CD4-positive, alpha-beta T cell (primary cell): ENCODE data around the gene SWAP70. TPM values are rescaled to one million over a fixed set of nuclear protein-coding genes. Genes with fewer than 3 reads are reported as not detected.
"Not testable (repeated sequence)": the region's sequence is repeated elsewhere in the genome, so short reads cannot be mapped to it uniquely, and the experiment has no call there.

Experiments used
- ATAC-seq: fragments of 200-7000 bp; cut with Tn5 transposase; one replicate; pipeline ENCODE4 v1.10.0; 2022; ENCODE audit warnings: mild to moderate bottlenecking; ENCODE audit not compliant: poor library complexity
- CTCF ChIA-PET: fragments of 350-600 bp; sonication (Branson Sonifier 250); formaldehyde crosslinking; loops from one replicate; lab custom pipeline; 2021; ENCODE audit warnings: antibody characterized with exemption, inconsistent platforms; lab: Charles Lee
- POLR2A ChIA-PET: fragments of 350-600 bp; sonication (Branson Sonifier 250); formaldehyde crosslinking; loops from one replicate; lab custom pipeline; 2021; ENCODE audit warnings: antibody characterized with exemption, inconsistent platforms; lab: Charles Lee
- DNase-seq, 14 experiments: peaks; one replicate each; pipeline ENCODE4 v3.0.0-alpha.2; 2013 to 2020; ENCODE audit warnings: mixed read lengths in 2 of 14
- H3K27ac ChIP-seq, 2 donors: one replicate each; pipeline versions ENCODE4 v1.5.1 to v1.7.0; 2013; ENCODE audit warnings: low read length in 2 of 2, low read depth in 1 of 2, mild to moderate bottlenecking in 1 of 2
- H3K27me3 ChIP-seq, 2 experiments: 1 replicate in 1 of 2; 2 replicates in 1 of 2; pipeline versions ENCODE4 v1.6.1 to v1.7.0; 2013; ENCODE audit warnings: low read length in 2 of 2, control low read depth in 1 of 2, mild to moderate bottlenecking in 1 of 2, moderate library complexity in 1 of 2; ENCODE audit not compliant: insufficient read depth in 2 of 2, control insufficient read depth in 1 of 2
- H3K36me3 ChIP-seq: one replicate; pipeline ENCODE4 v1.6.1; 2013; ENCODE audit warnings: low read length, control low read depth; ENCODE audit not compliant: insufficient read depth
- H3K4me1 ChIP-seq: one replicate; pipeline ENCODE4 v1.6.1; 2013; ENCODE audit warnings: low read length, control low read depth; ENCODE audit not compliant: insufficient read depth
- H3K4me3 ChIP-seq: one replicate; pipeline ENCODE4 v1.5.1; 2013; ENCODE audit warnings: mild to moderate bottlenecking, low read length, moderate library complexity
- H3K9me3 ChIP-seq, 2 experiments: 1 replicate in 1 of 2; 2 replicates in 1 of 2; pipeline versions ENCODE4 v1.6.1 to v1.7.0; 2013; ENCODE audit warnings: low read length in 2 of 2, mild to moderate bottlenecking in 2 of 2, control low read depth in 1 of 2, moderate library complexity in 1 of 2; ENCODE audit not compliant: control insufficient read depth in 1 of 2, insufficient read depth in 1 of 2
- H3K27ac Mint-ChIP-seq: one replicate; pipeline ENCODE4 v1.8.0; 2020; ENCODE audit warnings: mixed read lengths
- H3K27me3 Mint-ChIP-seq: one replicate; pipeline ENCODE4 v1.8.0; 2021; ENCODE audit warnings: mixed read lengths
- H3K36me3 Mint-ChIP-seq: one replicate; pipeline ENCODE4 v1.8.0; 2021; ENCODE audit warnings: low read depth, mixed read lengths
- H3K4me1 Mint-ChIP-seq: one replicate; pipeline ENCODE4 v1.8.0; 2021; ENCODE audit warnings: low read depth, mixed read lengths
- H3K4me3 Mint-ChIP-seq: one replicate; pipeline ENCODE4 v1.8.0; 2020; ENCODE audit warnings: mild to moderate bottlenecking, mixed read lengths
- H3K9me3 Mint-ChIP-seq: one replicate; pipeline ENCODE4 v1.8.0; 2020; ENCODE audit warnings: mixed read lengths
- intact Hi-C, 2 experiments: fragments of 100-400 bp; cut with DNase I in 1 of 2; cut with micrococcal nuclease in 1 of 2; formaldehyde crosslinking; loops; one replicate each; pipeline versions ENCODE4 v1.15.1 to v1.9.0; 2023 to 2025; cut with DNase I, micrococcal nuclease
- total RNA-seq, 174 experiments: library from RNA in 2 of 174; stranded (reverse) in 2 of 174; gene quantifications; one replicate each; pipeline ENCODE4 v1.2.3 and lab custom pipeline; 2021 to 2026
- TF ChIP-seq, protein P1 (sequence below): fragments of 200-600 bp; IDR thresholded peaks from one replicate; pipeline ENCODE4 v1.8.0; 2022; ENCODE audit warnings: antibody characterized with exemption, mild to moderate bottlenecking

The SWAP70 gene
- total RNA-seq, 2 experiments from 2014 or later = 4.0 to 4.1 TPM

- no peaks in the 10 kb centered on the region for H3K27me3 ChIP-seq
- ChIA-PET CTCF (interaction anchor here (0.7 kb wide), 1 partner anchor 1176 kb away, joined by 3 read pairs; no protein-coding TSS in a partner anchor), POLR2A (no interaction called here)
- no peaks in the 10 kb centered on the region for H3K4me1 Mint-ChIP-seq
- H3K36me3 ChIP-seq = no peaks in the 10 kb centered on the region
- no peak for DNase-seq
- no peak overlapping the region for H3K4me3 Mint-ChIP-seq
- peaks cover under 1% of the 10 kb centered on the region for H3K4me1 ChIP-seq
- ATAC-seq = no peak
- no peak overlapping the region for H3K27ac ChIP-seq
- no peaks in the 10 kb centered on the region for H3K9me3 ChIP-seq
- TF ChIP-seq, protein P1, sequence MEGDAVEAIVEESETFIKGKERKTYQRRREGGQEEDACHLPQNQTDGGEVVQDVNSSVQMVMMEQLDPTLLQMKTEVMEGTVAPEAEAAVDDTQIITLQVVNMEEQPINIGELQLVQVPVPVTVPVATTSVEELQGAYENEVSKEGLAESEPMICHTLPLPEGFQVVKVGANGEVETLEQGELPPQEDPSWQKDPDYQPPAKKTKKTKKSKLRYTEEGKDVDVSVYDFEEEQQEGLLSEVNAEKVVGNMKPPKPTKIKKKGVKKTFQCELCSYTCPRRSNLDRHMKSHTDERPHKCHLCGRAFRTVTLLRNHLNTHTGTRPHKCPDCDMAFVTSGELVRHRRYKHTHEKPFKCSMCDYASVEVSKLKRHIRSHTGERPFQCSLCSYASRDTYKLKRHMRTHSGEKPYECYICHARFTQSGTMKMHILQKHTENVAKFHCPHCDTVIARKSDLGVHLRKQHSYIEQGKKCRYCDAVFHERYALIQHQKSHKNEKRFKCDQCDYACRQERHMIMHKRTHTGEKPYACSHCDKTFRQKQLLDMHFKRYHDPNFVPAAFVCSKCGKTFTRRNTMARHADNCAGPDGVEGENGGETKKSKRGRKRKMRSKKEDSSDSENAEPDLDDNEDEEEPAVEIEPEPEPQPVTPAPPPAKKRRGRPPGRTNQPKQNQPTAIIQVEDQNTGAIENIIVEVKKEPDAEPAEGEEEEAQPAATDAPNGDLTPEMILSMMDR = no peak
- intact Hi-C loops = loop anchor here in 1 of 2 experiments (5.0 kb wide), 1 partner anchor 687 kb away; the partner anchor contains the start of gene ADM
- no peaks in the 10 kb centered on the region for H3K27me3 Mint-ChIP-seq
- no peak overlapping the region for H3K4me3 ChIP-seq
- H3K36me3 Mint-ChIP-seq = no peaks in the 10 kb centered on the region
- H3K27ac Mint-ChIP-seq = no peak overlapping the region
- no peaks in the 10 kb centered on the region for H3K9me3 Mint-ChIP-seq
These were observed 43.9 kb upstream of the SWAP70 start for GRCh38 chr11:9619971-9620370.

GRCh38 chr11:9622353-9622752 is 41.5 kb upstream of the SWAP70 start:
- H3K4me3 Mint-ChIP-seq, H3K36me3 Mint-ChIP-seq, H3K27ac Mint-ChIP-seq, POLR2A ChIA-PET, H3K4me3 ChIP-seq, H3K27me3 Mint-ChIP-seq, DNase-seq, H3K9me3 Mint-ChIP-seq, H3K27ac ChIP-seq, ATAC-seq, H3K36me3 ChIP-seq, H3K9me3 ChIP-seq, intact Hi-C loops, H3K27me3 ChIP-seq, H3K4me1 ChIP-seq, H3K4me1 Mint-ChIP-seq: not testable (repeated sequence)
- CTCF ChIA-PET = interaction anchor here (1.2 kb wide), 1 partner anchor 17 kb away, joined by 3 read pairs; no protein-coding TSS in a partner anchor

DNA sequence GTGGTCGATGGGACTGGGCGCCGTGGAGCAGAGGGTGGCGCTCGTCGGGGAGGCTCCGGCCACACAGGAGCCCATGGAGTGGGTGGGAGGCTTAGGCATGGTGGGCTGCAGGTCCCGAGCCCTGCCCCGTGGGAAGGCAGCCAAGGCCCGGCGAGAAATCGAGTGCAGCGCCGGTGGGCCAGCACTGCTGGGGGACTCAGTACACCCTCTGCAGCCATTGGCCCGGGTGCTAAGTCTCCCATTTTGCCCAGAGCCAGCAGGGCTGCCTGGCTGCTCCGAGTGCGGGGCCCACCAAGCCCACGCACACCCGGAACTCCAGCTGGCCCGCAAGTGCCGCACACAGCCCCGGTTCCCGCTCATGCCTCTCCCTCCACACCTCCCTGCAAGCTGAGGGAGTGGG is 40.8 kb upstream of the SWAP70 start:
- H3K4me1 Mint-ChIP-seq, H3K36me3 ChIP-seq, H3K4me3 Mint-ChIP-seq, H3K4me1 ChIP-seq, DNase-seq, intact Hi-C loops, H3K36me3 Mint-ChIP-seq, CTCF ChIA-PET, H3K27ac Mint-ChIP-seq, H3K27ac ChIP-seq, H3K27me3 ChIP-seq, H3K27me3 Mint-ChIP-seq, H3K9me3 ChIP-seq, H3K4me3 ChIP-seq, H3K9me3 Mint-ChIP-seq, ATAC-seq, POLR2A ChIA-PET: not testable (repeated sequence)

- CTCF ChIA-PET = no interaction called here
- Mint-ChIP-seq H3K9me3 (no peaks in the 10 kb centered on the region), H3K36me3 (no peaks in the 10 kb centered on the region), H3K4me1 (no peaks in the 10 kb centered on the region), H3K27ac (no peak overlapping the region), H3K4me3 (no peak overlapping the region), H3K27me3 (no peaks in the 10 kb centered on the region)
- ATAC-seq (no peak), DNase-seq (no peak)
- intact Hi-C loops = no loop called here
- H3K36me3 ChIP-seq = no peaks in the 10 kb centered on the region
- no peak overlapping the region for H3K27ac ChIP-seq
- no peaks in the 10 kb centered on the region for H3K9me3 ChIP-seq
- TF ChIP-seq, protein P1 = no peak
- H3K27me3 ChIP-seq = no peaks in the 10 kb centered on the region
- H3K4me1 ChIP-seq = no peaks in the 10 kb centered on the region
- POLR2A ChIA-PET = no interaction called here
- H3K4me3 ChIP-seq = no peak overlapping the region
These were observed 39.4 kb upstream of the SWAP70 start for GRCh38 chr11:9624448-9624847.
